ENCODE results near the gene EML6. TPM values are rescaled to one million over a fixed set of nuclear protein-coding genes. Genes with fewer than 3 reads are reported as not detected.

The EML6 gene
- total and polyA plus RNA-seq, 5 donors from 2014 or later: 0.06 to 0.59 (median 0.33) TPM; not detected in 1

GRCh38 chr2:54858021-54858681 is 134.7 kb downstream of the EML6 start:
- no peak overlapping the region for H3K4me3 ChIP-seq (ENCODE audit: low read depth, low read length)
- Mint-ChIP-seq H3K9me3 (peaks cover 0 to 5% (median 1%) of the 10 kb centered on the region in 7 donors), H3K36me3 (no peaks in the 10 kb centered on the region), H3K27me3 (peaks cover 11% of the 10 kb centered on the region), H3K27ac (peak overlapping the region in 1 of 3 donors; percentile 15), H3K4me3 (no peak overlapping the region), H3K4me1 (no peaks in the 10 kb centered on the region)
- DNase-seq (no peak), ATAC-seq (ENCODE audit: low read depth in 2 of 2) (no peak)
- H3K27me3 ChIP-seq (ENCODE audit: control insufficient read depth, insufficient read depth, low read length): no peaks in the 10 kb centered on the region
- H3K9me3 ChIP-seq (ENCODE audit: control insufficient read depth in 2 of 2, low read length in 2 of 2): no peaks in the 10 kb centered on the region
- no peaks in the 10 kb centered on the region for H3K36me3 ChIP-seq (ENCODE audit: control insufficient read depth, insufficient read depth, low read length)
- no peaks in the 10 kb centered on the region for H3K4me1 ChIP-seq (ENCODE audit: control insufficient read depth, insufficient read depth, low read length, poor library complexity, severe bottlenecking)
- H3K27ac ChIP-seq (ENCODE audit: insufficient read depth, low read length, poor library complexity, severe bottlenecking): no peak overlapping the region

- peaks cover 14% of the 10 kb centered on the region for H3K27me3 Mint-ChIP-seq
- no peaks in the 10 kb centered on the region for H3K36me3 Mint-ChIP-seq
- Histone ChIP-seq H3K27me3 (ENCODE audit: control insufficient read depth, insufficient read depth, low read length) (no peaks in the 10 kb centered on the region), H3K27ac (ENCODE audit: insufficient read depth, low read length, poor library complexity, severe bottlenecking) (no peak overlapping the region), H3K9me3 (ENCODE audit: control insufficient read depth in 2 of 2, low read length in 2 of 2) (no peaks in the 10 kb centered on the region), H3K4me3 (ENCODE audit: low read depth, low read length) (no peak overlapping the region), H3K4me1 (ENCODE audit: control insufficient read depth, insufficient read depth, low read length, poor library complexity, severe bottlenecking) (no peaks in the 10 kb centered on the region), H3K36me3 (ENCODE audit: control insufficient read depth, insufficient read depth, low read length) (no peaks in the 10 kb centered on the region)
- H3K27ac Mint-ChIP-seq: no peak overlapping the region
- no peak overlapping the region for H3K4me3 Mint-ChIP-seq
- peaks cover 0 to 5% (median 1%) of the 10 kb centered on the region in 7 donors for H3K9me3 Mint-ChIP-seq
- H3K4me1 Mint-ChIP-seq: no peaks in the 10 kb centered on the region
- ATAC-seq (ENCODE audit: low read depth in 2 of 2) (no peak), DNase-seq (no peak)
Observed at GRCh38 chr2:54859416-54859815, 136.0 kb downstream of the EML6 start.

GRCh38 chr2:54859997-54860701 is 136.7 kb downstream of the EML6 start:
- H3K27me3 ChIP-seq (ENCODE audit: control insufficient read depth, insufficient read depth, low read length): no peaks in the 10 kb centered on the region
- DNase-seq (no peak), ATAC-seq (ENCODE audit: low read depth in 2 of 2) (no peak)
- no peak overlapping the region for H3K4me3 Mint-ChIP-seq
- H3K9me3 Mint-ChIP-seq: peaks cover 0 to 5% (median 1%) of the 10 kb centered on the region in 7 donors
- H3K27ac ChIP-seq (ENCODE audit: insufficient read depth, low read length, poor library complexity, severe bottlenecking): no peak overlapping the region
- H3K27me3 Mint-ChIP-seq: peaks cover 10% of the 10 kb centered on the region
- H3K9me3 ChIP-seq (ENCODE audit: control insufficient read depth in 2 of 2, low read length in 2 of 2): no peaks in the 10 kb centered on the region
- no peaks in the 10 kb centered on the region for H3K36me3 Mint-ChIP-seq
- no peaks in the 10 kb centered on the region for H3K4me1 Mint-ChIP-seq
- H3K36me3 ChIP-seq (ENCODE audit: control insufficient read depth, insufficient read depth, low read length): no peaks in the 10 kb centered on the region
- no peak overlapping the region for H3K27ac Mint-ChIP-seq
- no peaks in the 10 kb centered on the region for H3K4me1 ChIP-seq (ENCODE audit: control insufficient read depth, insufficient read depth, low read length, poor library complexity, severe bottlenecking)
- no peak overlapping the region for H3K4me3 ChIP-seq (ENCODE audit: low read depth, low read length)

DNA sequence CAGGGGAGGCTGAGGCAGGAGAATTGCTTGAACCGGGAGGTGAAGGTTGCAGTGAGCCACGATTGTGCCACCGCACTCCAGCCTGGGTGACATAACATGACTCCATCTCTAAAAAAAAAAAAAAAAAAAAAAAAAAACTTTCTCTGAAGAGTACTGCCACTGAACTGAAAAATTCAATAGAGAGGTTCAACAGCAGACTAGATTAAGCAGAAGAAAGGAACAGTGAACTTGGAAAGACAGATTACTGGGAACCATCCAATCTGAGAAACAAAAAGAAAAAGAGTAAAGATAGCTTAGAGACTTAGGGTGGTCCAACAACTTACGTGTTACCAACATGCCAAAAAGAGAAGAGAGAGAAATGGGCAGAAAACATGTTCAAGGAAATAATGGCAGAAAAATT is 138.8 kb downstream of the EML6 start:
- ATAC-seq (ENCODE audit: low read depth in 2 of 2): no peak
- peaks cover 0 to 8% (median 3%) of the 10 kb centered on the region in 4 donors for H3K4me1 Mint-ChIP-seq
- no peak overlapping the region for H3K4me3 Mint-ChIP-seq

GRCh38 chr2:54862742-54863141 is 139.3 kb downstream of the EML6 start:
- peaks cover 9% of the 10 kb centered on the region for H3K27me3 Mint-ChIP-seq
- H3K9me3 Mint-ChIP-seq: peaks cover 0 to 4% (median 0%) of the 10 kb centered on the region in 7 donors
- ATAC-seq (ENCODE audit: low read depth in 2 of 2) (no peak), DNase-seq (no peak)
- no peak overlapping the region for H3K4me3 Mint-ChIP-seq
- Histone ChIP-seq H3K36me3 (ENCODE audit: control insufficient read depth, insufficient read depth, low read length) (no peaks in the 10 kb centered on the region), H3K27ac (ENCODE audit: insufficient read depth, low read length, poor library complexity, severe bottlenecking) (no peak overlapping the region), H3K9me3 (ENCODE audit: control insufficient read depth in 2 of 2, low read length in 2 of 2) (no peaks in the 10 kb centered on the region), H3K4me3 (ENCODE audit: low read depth, low read length) (no peak overlapping the region), H3K27me3 (ENCODE audit: control insufficient read depth, insufficient read depth, low read length) (no peaks in the 10 kb centered on the region), H3K4me1 (ENCODE audit: control insufficient read depth, insufficient read depth, low read length, poor library complexity, severe bottlenecking) (no peaks in the 10 kb centered on the region)
- H3K4me1 Mint-ChIP-seq: peaks cover 0 to 10% (median 4%) of the 10 kb centered on the region in 4 donors
- H3K36me3 Mint-ChIP-seq: no peaks in the 10 kb centered on the region
- H3K27ac Mint-ChIP-seq: no peak overlapping the region

More for the DNA sequence above, 138.8 kb downstream of the EML6 start:
- H3K4me1 ChIP-seq (ENCODE audit: control insufficient read depth, insufficient read depth, low read length, poor library complexity, severe bottlenecking): no peaks in the 10 kb centered on the region
- H3K27ac Mint-ChIP-seq: no peak overlapping the region
- no peaks in the 10 kb centered on the region for H3K27me3 ChIP-seq (ENCODE audit: control insufficient read depth, insufficient read depth, low read length)
- peaks cover 0 to 4% (median 0%) of the 10 kb centered on the region in 7 donors for H3K9me3 Mint-ChIP-seq
- H3K9me3 ChIP-seq (ENCODE audit: control insufficient read depth in 2 of 2, low read length in 2 of 2): no peaks in the 10 kb centered on the region
- DNase-seq: no peak
- no peak overlapping the region for H3K27ac ChIP-seq (ENCODE audit: insufficient read depth, low read length, poor library complexity, severe bottlenecking)
- no peaks in the 10 kb centered on the region for H3K36me3 Mint-ChIP-seq
- H3K4me3 ChIP-seq (ENCODE audit: low read depth, low read length): no peak overlapping the region
- no peaks in the 10 kb centered on the region for H3K36me3 ChIP-seq (ENCODE audit: control insufficient read depth, insufficient read depth, low read length)
- H3K27me3 Mint-ChIP-seq: peaks cover 9% of the 10 kb centered on the region

DNA sequence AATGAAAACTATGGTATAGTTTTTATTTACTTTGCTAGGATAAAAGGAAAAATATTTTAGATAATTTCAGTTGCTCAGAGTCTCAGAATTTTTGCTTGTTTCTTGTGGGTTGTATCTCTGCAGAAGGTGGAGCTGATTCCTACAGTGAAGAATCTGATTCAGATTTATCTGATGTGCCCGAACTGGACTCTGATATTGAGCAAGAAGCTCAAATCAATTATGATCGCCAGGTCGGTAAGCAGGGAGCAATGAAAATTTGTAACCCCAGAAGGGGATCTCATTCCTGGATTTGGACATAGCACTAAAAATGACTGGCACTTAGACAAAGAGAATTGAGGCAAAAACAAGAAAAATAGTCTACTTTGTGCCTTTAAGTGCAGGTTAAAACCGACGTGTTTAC is 140.2 kb downstream of the EML6 start:
- H3K4me3 Mint-ChIP-seq: no peak overlapping the region
- H3K4me3 ChIP-seq (ENCODE audit: low read depth, low read length): no peak overlapping the region
- H3K4me1 Mint-ChIP-seq: peaks cover 0 to 10% (median 4%) of the 10 kb centered on the region in 4 donors

GRCh38 chr2:54864096-54864495 is 140.6 kb downstream of the EML6 start:
- Mint-ChIP-seq H3K4me3 (no peak overlapping the region), H3K9me3 (peaks cover 0 to 4% (median 0%) of the 10 kb centered on the region in 7 donors), H3K36me3 (no peaks in the 10 kb centered on the region), H3K27ac (no peak overlapping the region), H3K27me3 (peaks cover 9% of the 10 kb centered on the region), H3K4me1 (peaks cover 0 to 10% (median 4%) of the 10 kb centered on the region in 4 donors)
- DNase-seq (no peak), ATAC-seq (ENCODE audit: low read depth in 2 of 2) (no peak)
- H3K36me3 ChIP-seq (ENCODE audit: control insufficient read depth, insufficient read depth, low read length): no peaks in the 10 kb centered on the region
- H3K27ac ChIP-seq (ENCODE audit: insufficient read depth, low read length, poor library complexity, severe bottlenecking): no peak overlapping the region
- H3K9me3 ChIP-seq (ENCODE audit: control insufficient read depth in 2 of 2, low read length in 2 of 2): no peaks in the 10 kb centered on the region
- no peaks in the 10 kb centered on the region for H3K27me3 ChIP-seq (ENCODE audit: control insufficient read depth, insufficient read depth, low read length)
- no peak overlapping the region for H3K4me3 ChIP-seq (ENCODE audit: low read depth, low read length)
- H3K4me1 ChIP-seq (ENCODE audit: control insufficient read depth, insufficient read depth, low read length, poor library complexity, severe bottlenecking): no peaks in the 10 kb centered on the region

More for the DNA sequence above, 140.2 kb downstream of the EML6 start:
- Histone ChIP-seq H3K27me3 (ENCODE audit: control insufficient read depth, insufficient read depth, low read length) (no peaks in the 10 kb centered on the region), H3K36me3 (ENCODE audit: control insufficient read depth, insufficient read depth, low read length) (no peaks in the 10 kb centered on the region), H3K9me3 (ENCODE audit: control insufficient read depth in 2 of 2, low read length in 2 of 2) (no peaks in the 10 kb centered on the region), H3K4me1 (ENCODE audit: control insufficient read depth, insufficient read depth, low read length, poor library complexity, severe bottlenecking) (no peaks in the 10 kb centered on the region), H3K27ac (ENCODE audit: insufficient read depth, low read length, poor library complexity, severe bottlenecking) (no peak overlapping the region)
- H3K36me3 Mint-ChIP-seq: no peaks in the 10 kb centered on the region
- no peak for DNase-seq
- no peak for ATAC-seq (ENCODE audit: low read depth in 2 of 2)
- peaks cover 0 to 4% (median 0%) of the 10 kb centered on the region in 7 donors for H3K9me3 Mint-ChIP-seq
- no peak overlapping the region for H3K27ac Mint-ChIP-seq
- H3K27me3 Mint-ChIP-seq: peaks cover 9% of the 10 kb centered on the region
